SK-N-SH (cell line): ENCODE measurements around the gene KNCN. TPM values are rescaled to one million over a fixed set of nuclear protein-coding genes. Genes with fewer than 3 reads are reported as not detected.

Source experiments
- CTCF ChIA-PET: fragments of 300-600, 350-600 bp; formaldehyde crosslinking; extraction: SDS; loops from one replicate; lab custom pipeline; 2021; lab: Yijun Ruan, JAX
- POLR2A ChIA-PET: fragments of 350-600 bp; sonication (Branson Sonifier 250); formaldehyde crosslinking; extraction: SDS; loops from one replicate; lab custom pipeline; 2020; ENCODE audit warnings: antibody characterized with exemption, inconsistent platforms; lab: Yijun Ruan, JAX
- DNase-seq: peaks from one replicate; pipeline ENCODE4 v3.0.0; 2012
- H2AFZ ChIP-seq: fragments of 200-600 bp; sonication (generic); 2 replicates; pipeline ENCODE4 v1.8.1; 2016; ENCODE audit warnings: antibody characterized with exemption, mild to moderate bottlenecking, low read depth
- H3F3A ChIP-seq: fragments of 200-600 bp; sonication (generic); replicated peaks from 2 replicates; pipeline ENCODE3; 2016; ENCODE audit warnings: antibody characterized with exemption, mild to moderate bottlenecking; ENCODE audit not compliant: insufficient read depth
- H3K27ac ChIP-seq, 2 experiments: fragments of 200-500 bp in 1 of 2; fragments of 200-600 bp in 1 of 2; sonication (Bioruptor generic) in 1 of 2; sonication (generic), shearing (Covaris generic) in 1 of 2; 2 replicates each; pipeline versions ENCODE4 v1.5.1 to v1.6.1; 2014 to 2016; ENCODE audit warnings: low read depth in 2 of 2, inconsistent platforms in 1 of 2, low read length in 1 of 2, mild to moderate bottlenecking in 1 of 2, mixed read lengths in 1 of 2
- H3K27me3 ChIP-seq: fragments of 200-600 bp; sonication (generic), shearing (Covaris generic); 2 replicates; pipeline ENCODE4 v1.6.1; 2016; ENCODE audit warnings: mixed run types; ENCODE audit not compliant: insufficient read depth
- H3K36me3 ChIP-seq, 2 experiments: fragments of 200-500 bp in 1 of 2; fragments of 200-600 bp in 1 of 2; sonication (Bioruptor generic) in 1 of 2; sonication (generic) in 1 of 2; replicated peaks in 1 of 2; 2 replicates each; pipeline versions ENCODE3 to v1.5.1; 2014 to 2016; ENCODE audit warnings: low read length in 1 of 2, mild to moderate bottlenecking in 1 of 2; ENCODE audit not compliant: insufficient read depth in 2 of 2, control insufficient read depth in 1 of 2
- H3K4me1 ChIP-seq, 2 experiments: fragments of 200-500 bp in 1 of 2; fragments of 200-600 bp in 1 of 2; sonication (Bioruptor generic) in 1 of 2; sonication (generic), shearing (Covaris generic) in 1 of 2; 2 replicates each; pipeline versions ENCODE4 v1.5.1 to v1.6.1; 2014 to 2016; ENCODE audit warnings: low read depth in 1 of 2, low read length in 1 of 2, mixed run types in 1 of 2; ENCODE audit not compliant: insufficient read depth in 2 of 2, control insufficient read depth in 1 of 2
- H3K4me2 ChIP-seq: fragments of 200-600 bp; sonication (generic), shearing (Covaris generic); 2 replicates; pipeline ENCODE4 v1.6.1; 2017; ENCODE audit warnings: mixed run types
- H3K4me3 ChIP-seq, 2 experiments: fragments of 200-500 bp in 1 of 2; fragments of 200-600 bp in 1 of 2; sonication (Bioruptor generic) in 1 of 2; sonication (generic), shearing (Covaris generic) in 1 of 2; 2 replicates each; pipeline versions ENCODE4 v1.5.1 to v1.8.1; 2014 to 2016; ENCODE audit warnings: low read depth in 2 of 2, inconsistent platforms in 1 of 2, low read length in 1 of 2, mild to moderate bottlenecking in 1 of 2, mixed read lengths in 1 of 2, moderate library complexity in 1 of 2
- H3K79me2 ChIP-seq: fragments of 200-600 bp; sonication (generic); 2 replicates; pipeline ENCODE4 v1.8.1; 2017; ENCODE audit warnings: mild to moderate bottlenecking; ENCODE audit not compliant: insufficient read depth
- H3K9ac ChIP-seq: fragments of 200-600 bp; sonication (generic); 2 replicates; pipeline ENCODE4 v1.6.1; 2017; ENCODE audit warnings: mixed run types
- H3K9me2 ChIP-seq: fragments of 200-600 bp; sonication (generic); 2 replicates; pipeline ENCODE4 v1.6.1; 2017; ENCODE audit warnings: mixed run types
- H3K9me3 ChIP-seq: fragments of 200-600 bp; sonication (generic); 2 replicates; pipeline ENCODE4 v1.6.1; 2017; ENCODE audit warnings: mixed run types, mild to moderate bottlenecking, moderate library complexity
- H4K20me1 ChIP-seq: fragments of 200-600 bp; sonication (generic); 2 replicates; pipeline ENCODE4 v1.6.1; 2017; ENCODE audit warnings: mild to moderate bottlenecking, mixed run types; ENCODE audit not compliant: insufficient read depth
- NFIC ChIP-seq: IDR thresholded peaks from 2 replicates; pipeline ENCODE4 v1.4.0; 2012; ENCODE audit warnings: borderline replicate concordance
- PBX3 ChIP-seq: IDR thresholded peaks from 2 replicates; pipeline ENCODE4; 2012
- POLR2AphosphoS5 ChIP-seq: IDR thresholded peaks from 2 replicates; pipeline ENCODE4 v1.6.1; 2012; ENCODE audit warnings: low read depth, low read length
- WGBS: methylation state at CpG from one replicate; pipeline ENCODE4 v1.1.6; 2017; ENCODE audit warnings: low lambda C conversion rate; 5-methylcytosine and 5-hydroxymethylcytosine counted together
- polyA plus RNA-seq, 3 experiments: library from polyadenylated mRNA; depleted of rRNA; stranded (reverse); fragments of >200 nt; gene quantifications; 2 replicates each; pipeline ENCODE4 v1.2.3, GENCODE V29; 2012

Gene KNCN
- polyA plus RNA-seq, 1 of the 3 experiments (the other 2 are of a cell fraction): not detected

- H2AFZ ChIP-seq: no peak overlapping the region
- DNase-seq: no peak
- WGBS: 75% methylated on average over 2 of the region's 2 CpGs
- ChIA-PET POLR2A (no interaction called here), CTCF (interaction anchor here (1.3 to 4.7 kb wide), 4 partner anchors 18 to 49 kb away, joined by 4 to 23 read pairs (median 13); no protein-coding TSS in a partner anchor)
- H3K27me3 ChIP-seq: peaks cover 25% of the 10 kb centered on the region
- no peaks in the 10 kb centered on the region for H3K9me2 ChIP-seq
- no peak overlapping the region for H3K9ac ChIP-seq
- H3K27ac ChIP-seq: no peak overlapping the region
- no peaks in the 10 kb centered on the region for H3K79me2 ChIP-seq
- H3K4me1 ChIP-seq: no peaks in the 10 kb centered on the region
- H4K20me1 ChIP-seq: 0 out of 2 replicates have a peak, but pooled peaks cover 6% of the 10 kb centered on the region
- H3K4me3 ChIP-seq: no peak overlapping the region
- H3K9me3 ChIP-seq: no peaks in the 10 kb centered on the region
- H3K36me3 ChIP-seq: no peaks in the 10 kb centered on the region
- no peak for TF ChIP-seq POLR2AphosphoS5
- no peak for TF ChIP-seq PBX3
- TF ChIP-seq NFIC: no peak
- H3F3A ChIP-seq: no peaks in the 10 kb centered on the region
- no peak overlapping the region for H3K4me2 ChIP-seq
Observed at GRCh38 chr1:46495778-46496177, 55.7 kb downstream of the KNCN start.

Other genes starting within 250 kb of the KNCN start
- gene LRRC41, start 248.0 kb downstream of the KNCN start, polyA plus RNA-seq (2012; rRNA removed): 59.3 and 66.0 TPM in 2 replicates
- gene UQCRH, start 247.9 kb downstream of the KNCN start, polyA plus RNA-seq (2012; rRNA removed): 971 and 1,411 TPM in 2 replicates
- gene NSUN4, start 210.8 kb downstream of the KNCN start, polyA plus RNA-seq (2012; rRNA removed): 14.7 and 18.8 TPM in 2 replicates
- 1.2 TPM in 2 replicates for gene FAAH, start 157.3 kb downstream of the KNCN start, polyA plus RNA-seq (2012; rRNA removed)
- gene DMBX1, start 61.8 kb downstream of the KNCN start, polyA plus RNA-seq (2012; rRNA removed): not detected in 2 replicates
- gene MKNK1, start 52.6 kb upstream of the KNCN start, polyA plus RNA-seq (2012; rRNA removed): 28.2 and 29.6 TPM in 2 replicates
- 8.6 and 10.6 TPM in 2 replicates for gene MOB3C, start 65.2 kb upstream of the KNCN start, polyA plus RNA-seq (2012; rRNA removed)
- gene ATPAF1, start 116.7 kb upstream of the KNCN start, polyA plus RNA-seq (2012; rRNA removed): 39.9 and 51.0 TPM in 2 replicates
- 0.07 and 0.24 TPM in 2 replicates for gene TEX38, start 120.2 kb upstream of the KNCN start, polyA plus RNA-seq (2012; rRNA removed)
- 13.6 and 20.0 TPM in 2 replicates for gene EFCAB14, start 167.5 kb upstream of the KNCN start, polyA plus RNA-seq (2012; rRNA removed)
- gene CYP4B1, start 247.4 kb upstream of the KNCN start, polyA plus RNA-seq (2012; rRNA removed): not detected in 2 replicates